ENCODE results near the gene SLC25A22.

- TF ChIP-seq CTCF (IDR thresholded peaks at IDR 0.05; ENCODE audit: insufficient read depth, low read length) (no peak), POLR2AphosphoS5 (IDR thresholded peaks at IDR 0.05; ENCODE audit: low read depth) (no peak; the same call in 1 of the 2 replicates), REST (IDR thresholded peaks at IDR 0.05; ENCODE audit: insufficient replicate concordance, low read depth) (no peak), SPI1 (IDR thresholded peaks at IDR 0.05; ENCODE audit: borderline replicate concordance, low read depth) (no peak)
These were observed 13.6 kb upstream of the SLC25A22 start for GRCh38 chr11:811446-812245.
